NOMO-1 treated with DMSO at 0.1 percent for 48 hours (cell line): ENCODE measurements around the gene PRAMEF20.
"Not testable (repeated sequence)": the region's sequence is repeated elsewhere in the genome, so short reads cannot be mapped to it uniquely, and the experiment has no call there.

Source experiments
- DNase-seq: peaks from one replicate; lab custom pipeline; 2025; ENCODE audit not compliant: unreplicated experiment; lab: John Stamatoyannopoulos, UW

PRAMEF20 gene

DNA sequence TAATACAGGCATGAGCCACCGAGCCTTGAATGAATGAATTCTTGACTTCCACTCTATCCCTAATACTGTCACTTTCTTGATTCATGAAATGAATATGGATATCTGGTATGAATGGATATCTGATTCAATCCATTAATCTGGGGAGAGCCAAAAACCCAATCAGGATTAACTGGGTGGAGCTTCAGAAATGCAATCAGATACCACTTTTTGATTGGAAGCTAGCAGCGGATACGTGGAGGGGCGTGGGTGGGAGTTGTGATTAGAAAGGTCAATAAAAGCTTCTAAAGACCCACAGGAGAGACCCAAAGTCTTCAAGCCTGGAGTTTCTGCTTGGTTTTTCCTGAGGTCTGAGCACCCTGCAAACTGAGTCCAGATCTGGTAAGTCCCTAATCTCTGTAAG is at the start of gene PRAMEF20:
Gene PRAMEF20 (plus strand): TSS at position 301 of the 400 bp plus-strand sequence. CDS start 5,905 bp downstream, outside the sequence.
- not testable (repeated sequence) for DNase-seq

DNA sequence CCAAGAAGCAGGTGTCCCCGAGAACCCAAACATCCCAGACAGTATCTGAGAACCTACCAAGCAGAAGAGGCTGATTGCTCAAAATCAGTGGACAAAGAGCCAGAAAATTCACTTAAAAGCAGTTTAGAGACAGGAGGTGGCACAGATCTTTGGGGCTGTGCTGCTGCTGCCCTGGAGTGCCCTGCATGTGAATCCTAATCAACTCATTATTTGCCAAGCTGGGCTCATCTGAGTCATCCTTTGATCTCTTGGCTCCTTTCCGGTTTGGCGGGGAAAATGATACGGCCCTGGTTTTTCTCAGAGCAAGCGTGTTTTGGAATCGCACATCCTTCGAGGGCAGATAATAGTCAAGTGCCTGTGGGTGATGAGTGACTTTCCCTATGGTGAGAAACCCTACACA is 47.9 kb upstream of the PRAMEF20 start:
- not testable (repeated sequence) for DNase-seq

DNA sequence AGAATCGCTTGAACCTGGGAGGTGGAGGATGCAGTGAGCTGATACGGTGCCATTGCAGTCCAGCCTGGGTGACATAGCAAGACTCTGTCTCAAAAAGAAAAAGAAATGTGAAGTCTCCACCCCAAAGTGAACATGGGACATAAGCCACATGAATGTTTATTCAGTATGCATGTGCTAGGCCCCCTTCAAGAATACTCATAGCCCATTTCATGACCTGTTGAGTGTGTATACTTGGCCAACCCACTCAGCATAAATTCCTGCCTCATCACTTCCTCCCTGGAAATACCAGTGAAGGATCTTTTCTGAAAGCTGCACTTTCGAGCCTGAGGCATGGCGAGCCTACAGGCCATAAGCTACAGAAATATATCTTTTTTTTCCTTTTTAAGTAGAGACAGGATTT is 45.3 kb upstream of the PRAMEF20 start:
- not testable (repeated sequence) for DNase-seq

DNA sequence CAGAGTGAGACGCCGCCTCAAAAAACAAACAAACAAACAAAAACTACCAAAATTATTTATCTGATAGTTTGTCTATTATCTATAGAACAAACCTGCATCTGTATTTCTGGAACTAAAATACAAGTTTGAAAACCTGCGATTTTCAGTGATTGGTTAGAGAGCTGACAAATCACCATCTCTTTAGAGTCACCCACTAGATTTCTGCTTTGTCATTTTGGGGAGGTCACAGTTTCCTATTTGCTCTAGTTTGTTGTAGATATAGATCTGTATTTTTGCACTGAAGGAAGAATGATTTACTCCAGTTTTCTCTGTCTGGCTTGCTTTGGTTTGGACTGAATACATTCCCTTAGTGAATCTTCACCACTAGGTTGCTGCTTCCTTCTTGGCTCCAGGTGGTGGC is 43.7 kb upstream of the PRAMEF20 start:
- not testable (repeated sequence) for DNase-seq

DNA sequence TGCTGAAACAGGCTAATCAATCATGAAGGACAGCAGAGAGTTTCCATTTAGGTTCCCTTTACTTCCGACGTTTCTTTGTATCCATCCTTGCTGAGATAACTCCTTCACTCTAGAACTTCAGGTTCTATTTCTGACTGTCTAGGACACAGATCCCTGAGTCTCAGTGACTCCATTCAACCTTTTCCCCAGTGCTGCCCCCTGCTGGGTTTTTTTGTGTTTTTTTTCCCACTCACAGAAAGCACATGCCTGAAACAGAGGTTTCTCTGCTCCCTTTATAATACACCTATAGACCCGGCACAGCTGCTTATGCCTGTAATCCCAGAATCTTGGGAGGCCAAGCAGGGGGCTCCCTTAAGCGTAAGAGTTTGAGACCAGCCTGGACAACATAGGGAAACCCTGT is 41.7 kb upstream of the PRAMEF20 start:
- not testable (repeated sequence) for DNase-seq

DNA sequence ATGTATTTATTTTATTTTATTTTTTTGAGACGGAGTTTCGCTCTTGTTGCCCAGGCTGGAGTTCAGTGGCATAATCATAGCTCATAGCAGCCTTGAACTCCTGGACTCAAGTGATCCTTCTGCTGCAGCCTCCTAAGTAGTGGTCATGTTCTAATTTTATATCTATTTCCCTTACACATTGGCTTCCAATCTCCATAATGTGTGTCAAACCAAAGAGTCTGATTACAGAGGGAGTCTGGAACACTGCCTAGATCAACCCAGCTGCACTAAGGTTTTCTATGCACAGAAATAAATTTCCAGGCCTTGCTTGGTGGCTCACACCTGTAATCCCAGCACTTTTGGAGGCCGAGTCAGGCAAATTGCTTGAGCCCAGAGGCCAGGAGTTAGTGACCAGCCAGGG is 31.3 kb upstream of the PRAMEF20 start:
- DNase-seq, result not testable (repeated sequence)

DNA sequence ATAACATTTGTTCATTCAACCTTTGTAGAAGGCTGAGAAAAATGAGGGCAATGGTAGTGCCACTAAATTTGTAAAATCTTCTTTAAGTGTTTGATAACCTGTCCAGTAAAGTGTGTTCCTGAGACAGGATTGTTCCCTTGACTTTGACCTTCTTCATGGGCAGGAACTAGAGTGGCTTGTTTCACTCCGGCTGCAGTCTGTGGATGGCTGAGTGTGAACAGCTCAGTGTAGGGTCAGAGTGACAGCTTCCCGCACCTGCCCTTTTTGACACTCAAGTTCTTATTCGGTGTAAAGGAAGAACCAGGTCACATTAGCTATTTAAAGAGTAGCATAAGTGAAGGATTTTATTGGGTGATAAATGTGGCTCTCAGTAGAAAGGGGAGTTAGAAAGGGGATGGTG is 29.9 kb upstream of the PRAMEF20 start:
- DNase-seq, result not testable (repeated sequence)

DNA sequence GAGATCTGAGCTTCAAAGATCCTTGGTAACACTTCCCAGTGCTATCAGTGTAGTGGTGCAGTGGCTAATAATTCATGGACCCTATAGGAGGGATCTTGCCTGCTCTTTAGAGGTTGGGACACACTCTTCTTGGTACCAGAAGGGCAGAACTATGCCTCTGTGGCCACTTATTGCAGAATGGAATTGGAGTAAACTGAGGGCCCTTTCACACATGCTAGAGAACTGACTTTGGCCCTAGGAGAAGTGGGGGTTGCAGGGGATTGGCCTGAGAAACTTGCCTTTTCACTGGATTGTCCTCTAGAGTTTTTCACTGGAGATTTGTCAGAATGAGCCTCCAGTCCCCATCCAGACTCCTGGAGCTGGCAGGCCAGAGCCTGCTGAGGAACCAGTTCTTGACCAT is 20.9 kb upstream of the PRAMEF20 start, which contains the start of gene PRAMEF17:
Gene PRAMEF17 (plus strand): TSS at position 301 of the 400 bp plus-strand sequence. CDS start 26 bp downstream, at position 327.
- DNase-seq, result not testable (repeated sequence)

DNA sequence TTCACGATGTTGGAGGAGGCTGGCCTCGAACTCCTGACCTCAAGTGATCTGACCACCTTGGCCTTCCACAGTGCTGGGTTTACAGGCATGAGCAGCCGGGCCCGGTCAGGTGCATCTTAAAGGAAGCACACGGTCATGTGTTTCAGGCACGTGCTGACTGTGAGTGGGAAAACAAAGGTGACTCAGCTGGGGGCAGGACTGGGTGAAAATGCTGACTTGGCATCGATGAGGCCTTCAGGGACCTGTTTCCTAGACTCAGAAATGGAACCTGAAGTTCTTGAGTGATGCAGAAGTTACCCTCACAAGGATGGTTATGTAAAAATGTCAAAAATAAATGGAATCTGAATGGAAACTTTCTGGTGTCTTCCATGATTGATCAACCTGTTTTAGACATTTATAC is 17.2 kb upstream of the PRAMEF20 start:
- not testable (repeated sequence) for DNase-seq

DNA sequence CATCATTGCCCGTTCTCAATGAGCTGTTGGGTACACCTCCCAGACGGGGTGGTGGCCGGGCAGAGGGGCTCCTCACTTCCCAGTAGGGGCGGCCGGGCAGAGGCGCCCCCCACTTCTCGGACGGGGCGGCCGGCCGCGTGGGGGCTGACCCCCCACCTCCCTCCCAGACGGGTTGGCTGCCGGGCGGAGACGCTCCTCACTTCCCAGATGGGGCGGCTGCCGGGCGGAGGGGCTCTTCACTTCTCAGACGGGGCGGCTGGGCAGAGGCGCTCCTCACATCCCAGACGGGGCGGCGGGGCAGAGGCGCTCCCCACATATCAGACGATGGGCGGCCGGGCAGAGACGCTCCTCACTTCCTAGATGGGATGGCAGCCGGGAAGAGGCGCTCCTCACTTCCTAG is 15.5 kb upstream of the PRAMEF20 start:
- not testable (repeated sequence) for DNase-seq

DNA sequence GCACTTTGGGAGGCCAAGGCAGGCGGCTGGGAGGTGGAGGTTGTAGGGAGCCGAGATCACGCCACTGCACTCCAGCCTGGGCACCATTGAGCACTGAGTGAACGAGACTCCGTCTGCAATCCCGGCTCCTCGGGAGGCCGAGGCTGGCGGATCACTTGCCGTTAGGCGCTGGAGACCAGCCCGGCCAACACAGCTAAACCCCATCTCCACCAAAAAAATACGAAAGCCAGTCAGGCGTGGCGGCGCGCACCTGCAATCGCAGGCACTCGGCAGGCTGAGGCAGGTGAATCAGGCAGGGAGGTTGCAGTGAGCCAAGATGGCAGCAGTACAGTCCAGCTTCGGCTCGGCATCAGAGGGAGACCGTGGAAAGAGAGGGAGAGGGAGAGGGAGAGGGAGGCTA is 14.9 kb upstream of the PRAMEF20 start:
- DNase-seq, result not testable (repeated sequence)

DNA sequence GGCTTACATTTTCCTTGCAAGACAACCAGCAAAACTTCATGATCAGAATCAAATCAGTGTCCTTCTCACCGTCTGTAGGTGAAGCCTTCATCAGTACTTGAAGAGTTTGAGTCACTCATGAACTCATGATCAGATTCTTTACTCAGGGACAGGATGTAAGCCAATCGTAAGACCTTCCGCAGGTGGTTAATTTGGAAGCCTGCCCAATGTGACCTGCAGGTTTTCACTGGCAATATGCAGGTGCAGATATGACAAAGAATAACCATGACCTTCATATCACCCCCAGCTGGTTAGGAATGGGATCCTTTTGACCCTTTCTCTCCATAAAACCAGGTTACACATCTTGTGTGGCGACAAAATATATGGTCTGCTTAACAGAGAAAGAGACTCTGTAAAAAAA is 2.4 kb upstream of the PRAMEF20 start:
- no peak for DNase-seq

DNA sequence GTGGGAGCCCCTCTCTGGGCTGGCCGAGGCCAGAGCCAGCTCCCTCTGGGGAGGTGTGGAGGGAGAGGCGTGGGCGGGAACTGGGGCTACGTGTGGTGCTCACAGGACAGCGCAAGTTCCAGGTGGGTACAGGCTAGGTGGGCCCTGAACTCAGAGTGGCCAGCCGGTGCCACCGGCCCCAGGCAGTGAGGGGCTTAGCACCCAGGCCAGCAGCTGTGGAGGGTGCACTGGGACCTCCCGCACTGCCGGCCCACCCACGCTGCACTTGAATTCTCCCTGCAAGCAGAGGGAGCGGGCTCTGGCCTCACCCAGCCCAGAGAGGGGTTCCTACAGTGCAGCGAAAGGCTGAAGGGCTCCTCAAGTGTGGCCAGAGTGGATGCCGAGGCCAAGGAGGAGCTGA is 20.2 kb downstream of the PRAMEF20 start:
- no peak for DNase-seq

DNA sequence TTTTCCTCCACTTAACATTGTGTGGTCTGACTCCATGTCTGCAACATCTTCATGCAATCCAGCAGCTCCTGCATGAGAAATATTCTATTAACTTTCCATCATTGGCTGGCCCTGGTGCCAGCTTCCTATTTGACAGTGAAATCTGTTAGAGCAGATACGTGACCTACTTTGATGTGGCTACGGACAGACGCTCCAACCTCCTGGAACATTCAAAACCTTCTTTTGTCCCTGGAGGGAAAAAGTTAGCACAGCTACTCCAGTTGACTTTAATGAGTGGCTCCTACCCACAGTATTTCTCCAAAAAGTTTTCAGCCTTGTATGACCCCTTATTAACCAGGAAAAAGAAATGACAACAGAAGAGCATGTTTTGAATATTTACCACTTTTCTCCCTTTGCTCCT is 22.0 kb downstream of the PRAMEF20 start:
- no peak for DNase-seq

DNA sequence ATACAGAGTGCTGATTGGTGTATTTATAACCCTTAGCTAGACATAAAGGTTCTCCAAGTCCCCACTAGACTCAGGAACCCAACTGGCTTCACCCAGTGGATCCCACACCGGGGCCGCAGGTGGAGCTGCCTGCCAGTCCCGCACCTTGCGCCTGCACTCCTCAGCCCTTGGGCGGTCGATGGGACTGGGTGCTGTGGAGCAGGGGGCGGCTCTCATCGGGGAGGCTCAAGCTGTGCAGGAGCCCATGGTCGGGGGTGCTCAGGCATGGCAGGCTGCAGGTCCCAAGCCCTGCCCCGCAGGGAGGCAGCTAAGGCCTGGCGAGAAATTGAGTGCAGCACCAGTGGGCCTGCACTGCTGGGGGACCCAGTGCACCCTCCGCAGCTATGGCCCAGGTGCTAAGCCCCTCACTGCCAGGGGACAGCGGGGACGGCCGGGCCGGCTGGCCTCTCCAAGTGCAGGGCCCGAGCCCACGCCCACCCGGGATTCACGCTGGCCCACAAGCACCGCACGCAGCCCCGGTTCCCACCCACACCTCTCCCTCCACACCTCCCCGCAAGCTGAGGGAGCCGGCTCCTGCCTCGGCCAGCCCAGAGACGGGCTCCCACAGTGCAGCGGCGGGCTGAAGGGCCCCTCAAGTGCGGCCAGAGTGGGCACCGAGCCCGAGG is 23.6 kb downstream of the PRAMEF20 start:
- DNase-seq, result not testable (repeated sequence)

DNA sequence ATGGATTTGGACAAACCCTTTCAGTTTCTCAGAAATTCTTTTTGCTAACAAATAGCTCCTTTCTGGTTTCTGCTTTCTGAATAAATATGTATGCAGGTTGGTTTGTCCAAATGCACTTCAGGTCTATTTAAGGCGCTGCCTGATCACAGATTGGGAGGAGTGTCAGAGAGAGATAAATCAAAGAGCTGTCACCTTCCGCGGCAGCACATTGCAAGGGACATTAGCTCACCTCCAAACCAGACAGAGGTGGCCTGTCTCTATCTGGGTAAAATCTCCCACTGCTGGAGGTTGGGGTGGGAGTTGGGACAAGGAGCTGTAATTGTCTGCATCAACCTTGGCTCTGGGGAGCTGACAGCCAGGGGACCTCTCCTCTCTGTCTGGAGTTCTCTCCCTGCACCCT is 25.2 kb downstream of the PRAMEF20 start:
- DNase-seq, result no peak

DNA sequence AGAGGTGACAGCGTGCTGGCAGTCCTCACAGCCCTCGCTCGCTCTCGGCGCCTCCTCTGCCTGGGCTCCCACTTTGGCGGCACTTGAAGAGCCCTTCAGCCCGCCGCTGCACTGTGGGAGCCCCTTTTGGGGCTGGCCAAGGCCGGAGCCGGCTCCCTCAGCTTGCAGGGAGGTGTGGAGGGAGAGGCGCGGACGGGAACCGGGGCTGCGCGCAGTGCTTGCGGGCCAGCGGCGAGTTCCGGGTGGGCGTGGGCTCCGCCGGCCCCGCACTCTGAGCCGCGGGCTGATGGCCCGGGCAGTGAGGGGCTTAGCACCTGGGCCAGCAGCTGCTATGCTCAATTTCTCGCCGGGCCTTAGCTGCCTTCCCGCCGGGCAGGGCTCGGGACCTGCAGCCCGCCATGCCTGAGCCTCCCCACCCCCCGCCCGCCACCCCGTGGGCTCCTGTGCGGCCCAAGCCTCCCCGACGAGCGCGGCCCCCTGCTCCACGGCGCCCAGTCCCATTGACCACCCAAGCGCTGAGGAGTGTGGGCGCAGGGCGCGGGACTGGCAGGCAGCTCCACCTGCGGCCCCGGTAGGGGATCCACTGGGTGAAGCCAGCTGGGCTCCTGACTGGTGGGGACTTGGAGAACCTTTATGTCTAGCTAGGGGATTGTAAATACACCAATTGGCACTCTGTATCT is 29.0 kb downstream of the PRAMEF20 start:
- DNase-seq, result not testable (repeated sequence)

DNA sequence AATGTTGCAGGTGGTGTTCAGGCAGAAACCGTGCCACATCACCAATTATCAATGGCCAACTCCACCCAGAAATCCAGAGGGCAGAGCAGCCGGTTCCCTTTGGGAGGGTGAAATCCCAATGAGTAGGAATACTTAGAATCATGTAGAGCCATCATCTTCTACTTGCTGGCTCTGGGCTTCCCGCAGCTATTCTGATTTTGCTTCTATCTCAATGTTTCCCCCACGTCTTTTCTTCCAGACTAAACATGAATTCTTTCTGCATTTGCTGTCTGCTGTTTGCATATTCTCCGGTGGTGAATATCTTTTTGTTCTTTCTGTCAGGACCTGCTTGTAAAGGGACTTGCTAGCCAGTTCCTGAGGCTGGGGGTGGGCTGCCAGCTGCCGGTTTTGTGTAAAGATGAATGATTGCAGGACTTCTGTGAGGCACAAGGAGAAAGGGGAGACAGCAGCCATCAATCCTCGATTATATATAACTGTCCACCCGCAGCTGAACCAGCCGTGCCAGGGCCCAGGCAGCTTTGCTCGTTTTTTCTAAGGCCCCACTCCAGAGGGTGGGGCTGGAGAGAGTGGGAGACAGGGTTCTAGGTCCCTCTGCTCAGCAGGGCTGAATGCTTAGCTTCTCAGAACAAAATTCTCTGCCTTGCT is 33.2 kb downstream of the PRAMEF20 start:
- DNase-seq, result no peak

DNA sequence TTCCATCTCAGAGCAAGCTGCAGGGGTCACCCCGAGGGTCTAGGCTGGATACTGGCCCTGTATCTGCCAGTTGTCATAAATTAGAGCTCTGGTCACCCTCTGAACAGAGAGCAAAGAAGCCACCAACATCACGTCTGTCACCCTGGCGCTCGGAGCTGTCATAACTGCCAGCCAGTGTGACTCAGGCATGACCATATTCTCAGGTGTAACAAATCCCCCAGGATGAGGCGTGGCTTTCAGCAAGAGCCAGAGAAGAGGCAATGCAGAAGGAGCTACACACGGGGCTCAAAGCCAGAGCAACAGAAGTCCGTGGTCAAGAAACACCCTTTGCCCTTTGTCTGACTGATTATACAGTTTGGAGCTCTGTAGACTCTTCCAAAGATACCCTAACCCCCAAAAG is 40.0 kb downstream of the PRAMEF20 start:
- DNase-seq, result no peak

DNA sequence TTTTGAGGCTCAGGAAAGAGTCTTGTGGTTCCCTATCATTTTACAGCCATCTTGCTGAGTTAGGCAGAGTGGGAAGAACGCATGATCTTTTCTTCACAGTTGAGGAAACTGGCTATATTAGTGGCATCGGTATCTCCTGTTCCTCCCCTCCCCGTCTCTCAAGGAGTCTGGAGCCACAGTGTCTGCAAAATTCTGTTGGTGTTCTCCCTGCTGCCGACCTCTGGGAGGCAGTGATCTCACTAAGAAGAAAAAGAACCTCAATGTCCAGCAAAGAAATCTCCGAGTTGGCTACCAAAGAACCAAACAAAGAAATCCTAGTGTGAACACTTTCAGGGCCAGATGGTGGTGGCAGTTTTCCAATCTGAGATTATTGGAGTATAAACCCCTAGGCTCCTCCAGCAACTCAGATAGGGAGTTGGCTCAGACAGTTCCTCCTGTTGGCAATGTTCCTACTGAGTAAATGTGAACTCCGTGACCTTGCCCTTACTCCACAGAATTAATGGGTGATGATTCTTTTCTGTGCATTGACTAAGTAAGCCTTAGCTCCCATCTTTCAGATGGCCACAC is 41.2 kb downstream of the PRAMEF20 start:
- DNase-seq, result no peak

DNA sequence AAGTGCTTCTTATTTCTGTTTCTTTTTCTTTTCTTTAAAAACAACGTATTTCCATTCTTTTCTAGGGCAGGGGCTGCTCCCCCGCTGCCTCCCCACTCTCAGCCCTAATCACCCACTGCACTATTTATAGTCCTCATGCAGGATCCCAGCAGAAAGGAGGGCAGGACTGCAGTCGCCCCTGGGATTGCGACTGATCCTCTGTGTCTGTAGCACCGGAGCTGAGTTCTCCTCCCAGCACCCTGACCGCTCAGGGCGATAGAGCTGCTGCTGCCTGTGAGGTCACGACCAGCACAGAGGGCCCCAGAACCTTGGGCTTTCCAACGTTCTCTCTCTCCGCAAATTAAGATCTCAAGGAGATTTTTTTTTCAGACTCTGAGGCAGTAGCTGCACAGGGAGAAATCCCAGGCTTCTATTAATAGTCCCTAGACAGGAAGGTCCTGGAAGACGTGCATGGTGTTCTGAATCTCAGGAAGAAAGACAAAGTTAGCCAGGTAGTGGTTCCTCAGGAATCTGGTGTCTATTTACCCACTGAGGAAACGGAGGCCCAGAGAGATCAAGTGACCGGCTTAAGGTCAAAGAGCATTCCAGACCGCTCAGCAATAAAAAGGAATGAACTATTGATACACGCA is 46.8 kb downstream of the PRAMEF20 start:
- DNase-seq, result no peak
